Nephron (organoid): Measurements from ENCODE around the gene EDNRB.
A peak's percentile ranks its signal among the peaks of the same experiment; 100 is the strongest.

Source experiments
- H3K27ac Mint-ChIP-seq, 3 experiments: 2 replicates each; pipeline ENCODE4 v1.8.0; 2020; ENCODE audit warnings: mixed read lengths in 3 of 3, mild to moderate bottlenecking in 2 of 3, moderate library complexity in 1 of 3
- H3K27me3 Mint-ChIP-seq: 2 replicates; pipeline ENCODE4 v1.8.0; 2021; ENCODE audit warnings: low read depth, mild to moderate bottlenecking, moderate library complexity, mixed read lengths
- H3K36me3 Mint-ChIP-seq: 2 replicates; pipeline ENCODE4 v1.8.0; 2020; ENCODE audit warnings: low read depth, mixed read lengths
- H3K4me1 Mint-ChIP-seq: 2 replicates; pipeline ENCODE4 v1.8.0; 2020; ENCODE audit warnings: mixed read lengths
- H3K4me3 Mint-ChIP-seq, 3 experiments: 2 replicates each; pipeline ENCODE4 v1.8.0; 2020; ENCODE audit warnings: mild to moderate bottlenecking in 3 of 3, mixed read lengths in 3 of 3, moderate library complexity in 2 of 3
- H3K9me3 Mint-ChIP-seq: 2 replicates; pipeline ENCODE4 v1.8.0; 2020; ENCODE audit warnings: mixed read lengths
- CTCF ChIP-seq, 3 experiments: fragments of 200-600 bp; sonication (generic); IDR thresholded peaks; one replicate each; pipeline ENCODE4 v1.5.0; 2021; ENCODE audit warnings: antibody characterized with exemption in 3 of 3; ENCODE audit not compliant: unreplicated experiment in 3 of 3

EDNRB gene

DNA sequence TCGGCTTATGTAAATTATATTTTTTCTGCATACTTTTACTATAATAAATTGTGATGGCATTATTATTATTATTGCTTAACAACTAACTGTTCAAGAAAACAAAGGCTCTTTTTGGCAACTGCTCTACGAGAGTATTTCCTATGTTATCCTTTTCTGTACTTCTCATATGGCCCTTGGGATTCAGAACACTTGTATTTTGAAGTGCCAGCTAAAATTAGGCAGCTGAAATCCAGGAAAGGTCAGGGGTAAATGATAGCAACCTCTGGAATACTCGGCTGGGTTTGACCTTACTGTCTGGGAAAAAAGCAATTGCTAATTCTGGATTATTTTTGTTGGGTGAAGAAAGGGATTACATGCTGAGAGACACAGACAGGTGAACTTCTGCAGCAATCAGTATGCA, 23.9 kb downstream of the EDNRB start:
- Mint-ChIP-seq H3K27me3 (no peaks in the 10 kb centered on the region), H3K4me1 (peaks cover 21% of the 10 kb centered on the region), H3K9me3 (no peaks in the 10 kb centered on the region), H3K36me3 (no peaks in the 10 kb centered on the region), H3K27ac (no peak overlapping the region), H3K4me3 (no peak overlapping the region)
- no peak for TF ChIP-seq CTCF (IDR thresholded peaks at IDR 0.05; ENCODE audit: unreplicated experiment in 3 of 3)

- H3K27me3 Mint-ChIP-seq, result no peaks in the 10 kb centered on the region
- H3K4me1 Mint-ChIP-seq, result peaks cover 16% of the 10 kb centered on the region
- no peaks in the 10 kb centered on the region for H3K36me3 Mint-ChIP-seq
- H3K4me3 Mint-ChIP-seq, result no peak overlapping the region
- no peak for TF ChIP-seq CTCF (IDR thresholded peaks at IDR 0.05; ENCODE audit: unreplicated experiment in 3 of 3)
- H3K9me3 Mint-ChIP-seq, result no peaks in the 10 kb centered on the region
- H3K27ac Mint-ChIP-seq, result no peak overlapping the region
Observed at GRCh38 chr13:77893066-77893465, 25.6 kb downstream of the EDNRB start.

DNA sequence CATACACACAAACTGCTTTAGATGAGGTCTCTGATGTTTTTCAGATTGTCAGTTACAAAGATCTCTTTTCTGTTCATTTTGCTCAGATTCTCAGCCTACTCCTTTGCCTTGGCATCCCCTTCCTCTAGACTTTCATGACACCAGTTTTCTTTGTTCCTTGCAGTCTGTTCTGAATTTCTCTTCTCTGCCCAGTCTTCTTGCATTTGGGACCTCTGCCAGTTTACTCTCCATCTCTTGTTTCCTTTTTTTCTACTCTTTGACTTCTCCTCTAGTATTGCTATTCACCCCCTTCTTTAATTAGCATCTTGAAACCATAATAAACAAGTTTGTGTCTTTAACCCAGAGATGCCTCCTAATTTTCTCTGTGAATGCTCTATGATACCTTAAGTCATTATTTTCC, 26.1 kb downstream of the EDNRB start:
- Mint-ChIP-seq H3K4me1 (peaks cover 14% of the 10 kb centered on the region), H3K36me3 (no peaks in the 10 kb centered on the region), H3K4me3 (no peak overlapping the region), H3K27me3 (no peaks in the 10 kb centered on the region), H3K27ac (peak overlapping the region in 1 of 3 experiments; percentile 4), H3K9me3 (no peaks in the 10 kb centered on the region)
- no peak for TF ChIP-seq CTCF (IDR thresholded peaks at IDR 0.05; ENCODE audit: unreplicated experiment in 3 of 3)

DNA sequence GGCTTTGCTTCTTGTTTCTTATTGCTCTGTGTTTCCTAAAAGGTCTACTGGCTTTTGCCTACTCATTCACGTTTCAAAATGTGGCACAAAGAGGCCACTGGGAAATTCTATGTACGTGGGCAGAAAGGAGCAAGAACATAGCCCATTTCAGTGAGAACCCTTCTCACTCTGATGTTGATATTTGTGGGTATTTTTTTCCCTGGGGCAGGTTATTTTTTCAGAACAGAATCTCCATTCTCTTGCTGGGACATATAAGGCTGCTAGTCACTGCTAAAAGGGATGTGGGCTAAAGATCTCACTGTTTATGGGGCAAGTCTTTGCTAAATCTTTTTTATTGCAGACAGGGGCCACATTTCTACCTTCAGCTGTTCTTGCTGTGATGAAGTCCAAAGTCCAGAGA, 27.1 kb downstream of the EDNRB start:
- Mint-ChIP-seq H3K4me3 (no peak overlapping the region), H3K27me3 (no peaks in the 10 kb centered on the region), H3K9me3 (no peaks in the 10 kb centered on the region), H3K27ac (no peak overlapping the region), H3K36me3 (no peaks in the 10 kb centered on the region), H3K4me1 (peaks cover 9% of the 10 kb centered on the region)
- TF ChIP-seq CTCF (IDR thresholded peaks at IDR 0.05; ENCODE audit: unreplicated experiment in 3 of 3), result no peak

DNA sequence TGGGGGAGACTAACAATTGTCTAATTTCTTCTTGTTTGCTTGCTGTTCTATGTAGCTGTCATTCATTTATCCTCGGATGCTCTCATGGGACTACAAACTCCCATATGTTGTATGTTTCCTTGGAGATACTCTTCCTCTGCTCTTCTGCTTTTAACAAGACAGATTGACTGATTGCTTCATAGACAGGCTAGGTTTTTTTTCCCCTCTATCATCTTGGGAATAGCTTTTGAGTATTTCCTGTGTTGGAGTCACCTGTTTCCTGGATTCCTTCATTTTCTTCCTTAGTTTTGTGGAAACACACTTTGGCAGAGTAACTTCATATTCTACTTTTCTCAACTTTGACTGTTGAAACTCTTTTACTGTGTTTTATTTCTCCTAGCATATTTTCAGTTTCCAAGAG, 27.6 kb downstream of the EDNRB start:
- Mint-ChIP-seq H3K27me3 (no peaks in the 10 kb centered on the region), H3K9me3 (no peaks in the 10 kb centered on the region), H3K4me3 (no peak overlapping the region), H3K36me3 (no peaks in the 10 kb centered on the region), H3K4me1 (peaks cover 8% of the 10 kb centered on the region), H3K27ac (no peak overlapping the region)
- TF ChIP-seq CTCF (IDR thresholded peaks at IDR 0.05; ENCODE audit: unreplicated experiment in 3 of 3), result no peak

- H3K9me3 Mint-ChIP-seq, result no peaks in the 10 kb centered on the region
- H3K4me1 Mint-ChIP-seq, result no peaks in the 10 kb centered on the region
- H3K4me3 Mint-ChIP-seq, result no peak overlapping the region
- no peak overlapping the region for H3K27ac Mint-ChIP-seq
- TF ChIP-seq CTCF (IDR thresholded peaks at IDR 0.05; ENCODE audit: unreplicated experiment in 3 of 3), result no peak
- no peaks in the 10 kb centered on the region for H3K36me3 Mint-ChIP-seq
- no peaks in the 10 kb centered on the region for H3K27me3 Mint-ChIP-seq
Observed at GRCh38 chr13:77883328-77883727, 35.3 kb downstream of the EDNRB start.
